Activated CD4-positive, alpha-beta memory T cell treated with anti-CD3 and anti-CD28 coated beads for 36 hours (primary cell): Measurements from ENCODE around the gene KRT12. TPM values are rescaled to one million over a fixed set of nuclear protein-coding genes. Genes with fewer than 3 reads are reported as not detected.
"Not testable (repeated sequence)": the region's sequence is repeated elsewhere in the genome, so short reads cannot be mapped to it uniquely, and the experiment has no call there.

ENCODE experiments used
- CTCF ChIA-PET: fragments of 350-600 bp; sonication (Branson Sonifier 250); formaldehyde crosslinking; loops from one replicate; lab custom pipeline; 2021; ENCODE audit warnings: antibody characterized with exemption, inconsistent platforms; lab: Charles Lee
- POLR2A ChIA-PET: fragments of 350-600 bp; sonication (Branson Sonifier 250); formaldehyde crosslinking; loops from one replicate; lab custom pipeline; 2021; ENCODE audit warnings: antibody characterized with exemption; lab: Charles Lee
- DNase-seq: peaks from one replicate; pipeline ENCODE4 v3.0.0-alpha.2; 2020
- H3K27ac Mint-ChIP-seq: one replicate; pipeline ENCODE4 v1.8.0; 2021; ENCODE audit warnings: mixed read lengths
- H3K27me3 Mint-ChIP-seq: one replicate; pipeline ENCODE4 v1.8.0; 2021; ENCODE audit warnings: mixed read lengths
- H3K36me3 Mint-ChIP-seq: one replicate; pipeline ENCODE4 v1.8.0; 2021; ENCODE audit warnings: mixed read lengths
- H3K4me1 Mint-ChIP-seq: one replicate; pipeline ENCODE4 v1.8.0; 2021; ENCODE audit warnings: low read depth, mixed read lengths
- H3K4me3 Mint-ChIP-seq: one replicate; pipeline ENCODE4 v1.8.0; 2021; ENCODE audit warnings: mild to moderate bottlenecking, mixed read lengths
- H3K9me3 Mint-ChIP-seq: one replicate; pipeline ENCODE4 v1.8.0; 2021; ENCODE audit warnings: mixed read lengths
- intact Hi-C: fragments of 100-400 bp; cut with micrococcal nuclease; formaldehyde crosslinking; loops from one replicate; pipeline ENCODE4 v1.15.1; 2023
- total RNA-seq, 2 experiments: library from RNA; stranded (reverse); gene quantifications; one replicate each; pipeline ENCODE4 v1.2.3, GENCODE V29; 2021

The KRT12 gene
- total RNA-seq, 2 experiments from 2014 or later, result not detected

DNA sequence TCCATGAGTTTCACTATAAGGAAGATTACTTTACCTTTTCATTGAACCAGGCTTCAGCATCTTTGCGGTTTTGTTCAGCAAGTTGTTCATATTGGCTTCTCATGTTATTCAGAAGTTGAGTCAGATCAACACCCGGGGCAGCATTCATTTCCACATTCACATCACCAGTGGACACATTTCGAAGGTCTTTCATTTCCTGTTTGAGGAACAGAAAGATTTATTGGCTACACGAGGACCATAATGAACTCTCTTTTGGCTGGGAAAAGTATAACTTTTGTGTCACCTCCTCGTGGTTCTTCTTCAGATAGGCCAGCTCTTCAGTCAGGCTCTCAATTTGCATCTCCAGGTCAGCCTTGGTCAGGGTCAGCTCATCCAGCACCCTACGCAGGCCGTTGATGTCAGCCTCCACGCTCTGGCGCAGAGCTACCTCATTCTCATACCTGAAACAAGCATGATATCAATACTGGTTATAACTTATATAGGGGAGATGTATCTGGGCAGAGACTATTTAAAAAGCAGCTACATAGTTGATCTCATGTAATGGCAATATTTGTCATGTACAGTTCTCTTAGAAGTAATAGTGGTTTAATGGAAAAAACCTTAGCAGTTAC lies 46.7 kb downstream of the KRT12 start:
- Mint-ChIP-seq H3K36me3 (peaks cover 21% of the 10 kb centered on the region), H3K4me1 (peaks cover 18% of the 10 kb centered on the region), H3K27me3 (peaks cover 4% of the 10 kb centered on the region), H3K9me3 (no peaks in the 10 kb centered on the region), H3K4me3 (peak overlapping the region; percentile 75), H3K27ac (peak overlapping the region; percentile 72)
- CTCF ChIA-PET, result interaction anchor here (2.4 kb wide), 1 partner anchor 842 kb away, joined by 10 read pairs; no protein-coding TSS in a partner anchor
- DNase-seq, result peak; percentile 34
- POLR2A ChIA-PET, result interaction anchor here (0.6 to 2.5 kb wide), 2 partner anchors 13 to 173 kb away, joined by 3 to 12 read pairs; partner anchors contain the start of gene SMARCE1
- intact Hi-C loops, result no loop called here

DNA sequence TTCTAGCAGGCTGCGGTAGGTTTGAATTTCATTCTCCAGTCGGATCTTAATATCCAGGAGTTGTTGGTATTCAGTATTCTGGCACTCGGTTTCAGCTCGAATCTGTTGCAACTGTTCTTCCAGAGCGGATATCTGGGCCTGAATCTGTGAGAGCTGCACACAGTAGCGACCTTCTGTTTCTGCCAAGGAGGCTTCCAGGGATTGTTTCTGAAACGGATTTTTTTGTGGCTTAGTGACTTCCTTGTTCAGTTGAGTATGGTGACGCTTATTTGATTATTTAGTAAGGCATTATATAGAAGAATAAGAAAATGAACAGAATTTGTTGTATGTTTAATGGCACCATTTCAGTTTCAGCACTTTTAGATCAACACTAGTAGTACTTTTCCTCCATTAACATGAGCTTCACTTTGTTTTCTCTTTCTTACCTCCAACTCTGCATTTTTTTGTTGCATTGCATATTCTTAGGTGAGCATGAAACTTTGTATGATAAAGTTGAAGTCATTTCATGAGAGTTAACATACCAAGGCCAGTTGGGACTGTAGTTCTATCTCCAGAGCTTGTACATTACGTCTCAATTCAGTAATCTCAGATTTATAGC lies 47.4 kb downstream of the KRT12 start:
- H3K27ac Mint-ChIP-seq, result peak overlapping the region; percentile 72
- H3K9me3 Mint-ChIP-seq, result no peaks in the 10 kb centered on the region
- intact Hi-C loops, result loop anchor here (5.0 kb wide), 1 partner anchor 848 kb away; no protein-coding TSS in a partner anchor
- DNase-seq, result no peak
- H3K36me3 Mint-ChIP-seq, result peaks cover 21% of the 10 kb centered on the region
- CTCF ChIA-PET, result interaction anchor here (0.7 to 2.4 kb wide), 6 partner anchors 37 to 869 kb away, joined by 3 to 13 read pairs (median 4); partner anchors contain the start of gene EIF1
- H3K4me1 Mint-ChIP-seq, result peaks cover 18% of the 10 kb centered on the region
- POLR2A ChIA-PET, result interaction anchor here (0.6 to 2.5 kb wide), 3 partner anchors 8 to 172 kb away, joined by 3 to 12 read pairs (median 5); partner anchors contain the start of gene SMARCE1
- H3K27me3 Mint-ChIP-seq, result peaks cover 6% of the 10 kb centered on the region
- H3K4me3 Mint-ChIP-seq, result peak overlapping the region; percentile 75

DNA sequence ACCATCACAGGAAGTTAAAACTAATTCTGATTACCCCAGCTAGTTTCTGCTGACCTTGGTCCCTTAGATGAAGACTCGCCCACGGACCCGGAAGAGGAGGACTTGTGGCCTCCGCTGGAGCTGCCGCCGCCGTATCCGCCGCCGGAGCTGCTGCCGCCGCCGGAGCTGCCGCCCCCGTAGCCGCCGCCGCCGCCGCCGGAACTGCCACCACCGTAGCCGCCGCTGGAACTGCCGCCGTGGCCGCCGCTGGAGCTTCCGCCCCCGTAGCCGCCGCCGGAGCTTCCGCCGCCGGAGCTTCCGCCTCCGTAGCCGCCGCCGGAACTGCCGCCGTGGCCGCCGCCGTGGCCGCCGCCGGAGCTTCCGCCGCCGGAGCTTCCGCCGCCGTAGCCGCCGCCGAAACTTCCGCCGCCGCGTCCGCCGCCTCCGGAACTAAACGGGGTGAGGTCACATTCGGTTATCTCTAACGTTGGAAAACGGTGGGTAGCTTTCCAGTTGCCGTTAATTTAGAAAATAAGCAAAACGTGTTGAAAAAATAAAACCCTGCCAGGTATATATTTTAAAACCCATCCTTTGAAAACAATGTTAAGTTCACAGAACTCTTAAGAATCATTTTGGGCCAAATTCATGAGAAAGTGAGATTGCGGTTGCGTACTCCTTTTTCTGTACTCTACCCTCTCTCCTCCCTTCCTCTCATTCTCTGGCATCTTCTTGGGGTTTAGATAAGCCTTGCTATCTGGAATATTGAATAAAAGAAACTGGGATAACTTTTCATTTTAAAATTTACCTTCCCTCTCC lies 48.1 kb downstream of the KRT12 start:
- POLR2A ChIA-PET, result interaction anchor here (0.8 to 2.5 kb wide), 4 partner anchors 9 to 1112 kb away, joined by 4 to 12 read pairs (median 5); partner anchors contain the start of genes ODAD4 and SMARCE1
- Mint-ChIP-seq H3K4me1 (peaks cover 18% of the 10 kb centered on the region), H3K27me3 (peaks cover 7% of the 10 kb centered on the region), H3K4me3 (peak overlapping the region; percentile 87), H3K27ac (peak overlapping the region; percentile 94), H3K36me3 (peaks cover 21% of the 10 kb centered on the region), H3K9me3 (no peaks in the 10 kb centered on the region)
- intact Hi-C loops, result loop anchor here (5.0 kb wide), 1 partner anchor 848 kb away; no protein-coding TSS in a partner anchor
- DNase-seq, result peak; percentile 91
- CTCF ChIA-PET, result interaction anchor here (0.7 to 2.4 kb wide), 10 partner anchors 15 to 870 kb away, joined by 3 to 15 read pairs (median 4); partner anchors contain the start of gene EIF1

DNA sequence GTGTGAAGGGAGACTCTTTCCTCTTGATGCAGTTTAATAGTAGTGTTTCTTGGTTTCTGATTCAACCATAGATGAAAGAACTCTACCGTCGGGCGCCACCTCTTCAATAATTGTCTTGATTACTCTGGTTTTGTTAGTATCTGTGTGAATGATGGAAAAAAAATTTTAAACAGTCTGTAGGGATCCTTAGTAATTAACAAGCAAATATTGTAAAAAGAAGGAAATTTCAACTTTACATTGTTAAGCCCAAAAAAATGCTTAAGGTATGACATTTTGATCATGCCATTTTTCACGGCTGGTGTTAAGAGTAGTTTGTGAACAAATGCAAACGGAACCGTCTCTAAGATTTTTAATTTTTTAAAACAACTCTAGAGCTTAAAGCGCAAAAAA lies 48.7 kb downstream of the KRT12 start:
- no peak for DNase-seq
- intact Hi-C loops, result loop anchor here (5.0 kb wide), 1 partner anchor 849 kb away; no protein-coding TSS in a partner anchor
- peak overlapping the region; percentile 94 for H3K27ac Mint-ChIP-seq
- H3K4me3 Mint-ChIP-seq, result peak overlapping the region; percentile 87
- ChIA-PET POLR2A (interaction anchor here (0.8 to 2.5 kb wide), 4 partner anchors 10 to 1112 kb away, joined by 4 to 12 read pairs (median 5); partner anchors contain the start of genes ODAD4 and SMARCE1), CTCF (interaction anchor here (0.9 to 2.4 kb wide), 9 partner anchors 15 to 871 kb away, joined by 3 to 15 read pairs (median 4); partner anchors contain the start of gene EIF1)
- peaks cover 18% of the 10 kb centered on the region for H3K4me1 Mint-ChIP-seq
- peaks cover 11% of the 10 kb centered on the region for H3K27me3 Mint-ChIP-seq
- H3K9me3 Mint-ChIP-seq, result no peaks in the 10 kb centered on the region
- H3K36me3 Mint-ChIP-seq, result peaks cover 21% of the 10 kb centered on the region

DNA sequence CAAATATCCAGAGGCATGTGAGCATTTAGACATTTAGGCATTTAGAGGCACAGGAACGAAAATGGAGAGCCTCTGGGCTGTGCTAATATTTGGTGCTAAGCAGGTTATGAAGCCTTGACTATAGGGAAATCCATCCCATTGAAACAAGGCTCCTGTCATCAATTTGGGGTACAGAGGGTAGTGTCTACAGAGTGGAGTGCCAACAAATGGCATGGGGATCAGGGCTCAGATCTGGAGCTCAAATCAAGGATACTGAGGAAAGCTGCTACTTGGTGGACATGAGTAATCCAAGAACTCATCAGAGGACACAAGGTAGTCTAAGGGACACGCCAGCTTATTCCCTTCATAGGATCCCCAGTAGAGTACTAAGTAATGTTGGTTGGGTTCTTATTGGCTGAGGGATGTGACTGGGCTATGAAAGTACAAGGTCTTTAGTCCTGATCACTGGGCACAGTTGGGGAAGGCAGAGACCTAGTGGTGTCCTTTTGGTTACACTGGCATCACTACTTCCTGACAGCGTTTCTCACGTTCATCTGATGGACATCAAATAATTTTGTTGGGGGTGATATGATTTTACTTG lies 49.8 kb downstream of the KRT12 start:
- H3K4me3 Mint-ChIP-seq, result peak overlapping the region; percentile 54
- no peaks in the 10 kb centered on the region for H3K9me3 Mint-ChIP-seq
- H3K36me3 Mint-ChIP-seq, result peaks cover 21% of the 10 kb centered on the region
- POLR2A ChIA-PET, result no interaction called here
- DNase-seq, result no peak
- CTCF ChIA-PET, result no interaction called here
- H3K27ac Mint-ChIP-seq, result peak overlapping the region; percentile 4
- H3K27me3 Mint-ChIP-seq, result peaks cover 13% of the 10 kb centered on the region
- intact Hi-C loops, result loop anchor here (5.0 kb wide), 1 partner anchor 850 kb away; no protein-coding TSS in a partner anchor
- peaks cover 18% of the 10 kb centered on the region for H3K4me1 Mint-ChIP-seq

DNA sequence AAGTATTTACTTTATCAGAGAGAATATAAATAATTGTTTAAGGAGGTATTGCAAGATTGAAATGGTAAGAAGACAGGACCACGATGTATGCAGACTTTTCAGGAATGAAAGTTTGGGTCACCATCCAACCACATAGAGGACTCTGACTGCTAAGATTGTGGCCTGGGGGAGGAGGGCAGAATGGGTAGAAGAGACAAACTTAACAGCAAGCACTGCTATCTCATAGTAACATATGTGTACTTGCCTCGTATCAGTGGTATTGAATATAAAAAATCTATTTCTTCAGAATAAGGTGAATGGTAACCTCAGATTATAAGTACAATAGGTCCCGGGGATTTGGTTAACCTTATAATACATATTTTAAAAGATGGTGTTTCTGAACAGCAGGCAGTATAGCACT lies 50.5 kb downstream of the KRT12 start:
- POLR2A ChIA-PET, result no interaction called here

DNA sequence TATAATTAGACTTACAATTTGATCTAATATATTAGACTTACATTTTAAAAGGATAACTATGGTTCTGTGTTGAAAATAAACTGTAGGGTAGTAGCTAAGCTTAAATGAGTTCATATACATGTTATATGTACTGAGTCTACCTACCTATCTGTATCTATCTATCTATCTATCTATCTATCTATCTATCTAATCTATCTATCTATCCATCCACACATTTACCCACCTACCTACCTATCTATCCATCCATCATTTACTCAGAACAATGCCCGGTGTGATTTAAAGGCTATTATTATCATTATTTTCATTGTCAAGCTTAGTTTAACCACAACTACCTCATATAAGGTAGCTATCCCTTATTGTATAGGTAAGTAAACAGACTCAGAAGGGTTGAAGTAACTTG lies 51.6 kb downstream of the KRT12 start:
- peaks cover 17% of the 10 kb centered on the region for H3K36me3 Mint-ChIP-seq
- no peak overlapping the region for H3K4me3 Mint-ChIP-seq
- POLR2A ChIA-PET, result no interaction called here
- CTCF ChIA-PET, result interaction anchor here (0.6 to 1.0 kb wide), 2 partner anchors 12 to 834 kb away, joined by 3 to 7 read pairs; no protein-coding TSS in a partner anchor
- H3K9me3 Mint-ChIP-seq, result no peaks in the 10 kb centered on the region
- intact Hi-C loops, result loop anchor here (5.0 kb wide), 1 partner anchor 852 kb away; no protein-coding TSS in a partner anchor
- no peak overlapping the region for H3K27ac Mint-ChIP-seq
- H3K27me3 Mint-ChIP-seq, result peaks cover 22% of the 10 kb centered on the region
- DNase-seq, result no peak
- peaks cover 16% of the 10 kb centered on the region for H3K4me1 Mint-ChIP-seq

More for the DNA sequence above, 50.5 kb downstream of the KRT12 start:
- CTCF ChIA-PET, result no interaction called here
- Mint-ChIP-seq H3K4me1 (peaks cover 18% of the 10 kb centered on the region), H3K36me3 (peaks cover 17% of the 10 kb centered on the region), H3K4me3 (no peak overlapping the region), H3K27me3 (peaks cover 15% of the 10 kb centered on the region), H3K9me3 (no peaks in the 10 kb centered on the region), H3K27ac (no peak overlapping the region)
- intact Hi-C loops, result loop anchor here (5.0 kb wide), 1 partner anchor 851 kb away; no protein-coding TSS in a partner anchor
- no peak for DNase-seq

DNA sequence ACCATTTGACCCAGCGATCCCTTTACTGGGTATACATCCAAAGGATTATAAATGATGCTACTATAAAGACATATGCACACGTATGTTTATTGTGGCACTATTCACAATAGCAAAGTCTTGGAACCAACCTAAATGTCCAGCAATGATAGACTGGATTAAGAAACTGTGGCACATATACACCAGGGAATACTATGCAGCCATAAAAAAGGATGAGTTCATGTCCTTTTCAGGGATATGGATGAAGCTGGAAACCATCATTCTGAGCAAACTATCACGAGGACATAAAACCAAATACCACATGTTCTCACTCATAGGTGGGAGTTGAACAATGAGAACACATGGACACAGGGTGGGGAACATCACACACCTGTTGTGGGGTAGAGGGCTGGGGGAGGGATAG lies 52.4 kb downstream of the KRT12 start:
- DNase-seq, H3K27ac Mint-ChIP-seq, H3K9me3 Mint-ChIP-seq, POLR2A ChIA-PET, H3K4me1 Mint-ChIP-seq, H3K4me3 Mint-ChIP-seq: not testable (repeated sequence)
- Mint-ChIP-seq H3K36me3 (peaks cover 15% of the 10 kb centered on the region), H3K27me3 (peaks cover 29% of the 10 kb centered on the region)
- intact Hi-C loops, result loop anchor here (5.0 kb wide), 1 partner anchor 853 kb away; no protein-coding TSS in a partner anchor
- CTCF ChIA-PET, result interaction anchor here (0.6 kb wide), 1 partner anchor 28 kb away, joined by 3 read pairs; no protein-coding TSS in a partner anchor

DNA sequence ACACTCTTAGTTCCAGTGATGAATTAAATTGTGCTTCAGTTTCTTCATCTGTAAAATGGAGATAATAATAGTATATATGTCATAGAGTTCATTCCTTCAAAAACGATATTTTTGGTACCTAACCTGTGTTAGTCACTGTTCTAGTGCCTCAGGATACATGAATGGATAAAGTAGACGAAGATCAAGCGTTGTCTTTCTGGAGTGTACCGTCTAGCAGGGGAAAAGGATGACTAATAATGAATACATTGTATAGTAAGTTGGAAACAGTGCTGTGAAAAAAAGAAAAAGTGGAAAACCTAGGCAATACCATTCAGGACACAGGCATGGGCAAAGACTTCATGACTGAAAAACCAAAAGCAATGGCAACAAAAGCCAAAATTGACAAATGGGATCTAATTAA lies 53.2 kb downstream of the KRT12 start:
- peaks cover 35% of the 10 kb centered on the region for H3K27me3 Mint-ChIP-seq
- peaks cover 15% of the 10 kb centered on the region for H3K36me3 Mint-ChIP-seq
- H3K4me3 Mint-ChIP-seq, result no peak overlapping the region
- CTCF ChIA-PET, result no interaction called here
- H3K27ac Mint-ChIP-seq, result no peak overlapping the region
- H3K9me3 Mint-ChIP-seq, result no peaks in the 10 kb centered on the region
- intact Hi-C loops, result no loop called here
- POLR2A ChIA-PET, result no interaction called here
- peaks cover 7% of the 10 kb centered on the region for H3K4me1 Mint-ChIP-seq
- DNase-seq, result no peak

DNA sequence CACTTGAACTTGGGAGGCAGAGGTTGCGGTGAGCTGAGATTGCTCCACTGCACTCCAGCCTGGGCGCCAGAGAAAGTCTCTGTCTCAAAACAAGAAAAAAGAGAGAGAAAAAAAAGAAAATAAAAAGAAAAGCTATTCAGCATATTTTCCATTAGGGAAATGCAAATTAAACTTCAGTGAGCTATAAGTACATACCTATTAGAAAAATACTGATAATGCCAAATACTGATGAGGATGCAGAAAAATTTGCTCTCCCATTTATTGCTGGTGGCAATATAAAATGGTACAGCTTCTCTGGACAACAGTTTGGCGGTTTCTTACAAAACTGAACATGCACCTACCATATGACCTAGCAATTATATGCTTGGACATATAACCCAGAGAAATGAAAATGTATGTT lies 54.4 kb downstream of the KRT12 start:
- ChIA-PET POLR2A (no interaction called here), CTCF (no interaction called here)
- Mint-ChIP-seq H3K27me3 (peaks cover 41% of the 10 kb centered on the region), H3K4me3 (no peak overlapping the region), H3K9me3 (no peaks in the 10 kb centered on the region), H3K36me3 (peaks cover 9% of the 10 kb centered on the region), H3K27ac (no peak overlapping the region), H3K4me1 (peaks cover 7% of the 10 kb centered on the region)
- intact Hi-C loops, result no loop called here
- no peak for DNase-seq
